ENCODE results near the gene SSTR3.

Gene SSTR3

DNA sequence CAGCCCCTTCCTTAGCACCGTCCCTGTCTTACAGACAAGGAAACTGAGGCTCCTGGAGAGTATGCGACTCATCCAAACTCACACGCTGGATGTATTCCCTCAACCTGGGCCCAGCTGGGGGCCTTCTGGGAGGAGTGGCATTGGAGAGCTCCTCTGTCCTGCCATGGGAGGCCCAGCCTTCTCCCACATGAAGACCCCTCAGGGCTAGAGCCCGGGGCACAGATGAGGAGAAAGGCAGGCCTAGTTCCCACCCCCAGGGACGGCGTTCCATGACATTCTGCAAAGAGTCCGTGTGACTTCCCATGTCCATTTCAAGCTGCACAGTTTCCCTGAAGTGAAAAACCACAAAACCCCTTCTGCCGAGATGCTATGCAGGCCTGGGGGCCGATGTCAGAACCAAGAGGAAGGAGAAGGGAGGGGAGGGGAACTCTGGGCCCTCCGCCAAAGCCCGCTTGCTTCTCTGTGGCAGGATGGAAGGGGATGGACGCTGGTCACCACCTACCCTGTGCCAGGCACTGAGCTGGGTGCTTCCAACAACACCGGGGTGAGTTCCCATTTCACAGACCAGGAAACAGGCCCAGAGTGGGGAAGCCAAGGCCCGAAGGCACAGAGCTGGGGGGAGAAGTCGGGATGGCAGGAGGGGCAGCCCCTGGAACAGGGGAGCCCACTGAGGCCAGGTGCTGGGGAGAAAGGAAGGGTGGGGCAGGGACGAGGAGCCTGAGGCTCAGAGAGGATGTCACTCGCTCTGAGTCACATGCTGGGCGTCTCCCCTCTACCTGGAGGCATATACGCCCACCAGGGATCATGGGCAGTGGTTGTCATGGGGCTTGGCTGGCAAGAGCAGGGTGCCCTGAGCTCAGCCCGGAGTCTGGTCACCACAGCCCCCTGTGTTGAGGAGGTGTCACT lies 16.1 kb upstream of the SSTR3 start:
- DNase-seq: peak; percentile 69

DNA sequence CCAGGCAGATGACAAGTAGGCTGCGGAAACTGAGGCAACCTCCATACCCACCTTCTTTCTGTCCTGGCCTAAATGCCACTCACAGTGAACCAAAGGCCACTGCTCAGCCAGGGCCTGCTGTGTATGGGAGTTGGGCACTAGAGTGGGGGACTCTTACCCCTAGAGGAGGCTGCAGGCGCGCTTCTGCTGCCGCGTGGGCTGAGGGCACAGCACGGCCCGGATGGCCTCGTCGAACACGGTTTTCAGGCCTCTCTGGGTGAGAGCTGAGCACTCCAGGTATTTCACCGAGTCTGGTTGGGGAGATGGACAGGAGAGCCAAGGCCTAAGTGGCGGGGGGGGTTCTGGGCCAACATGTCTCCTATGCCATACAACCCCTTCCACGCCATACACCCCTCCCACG lies 14.2 kb upstream of the SSTR3 start:
- no peak for DNase-seq

DNA sequence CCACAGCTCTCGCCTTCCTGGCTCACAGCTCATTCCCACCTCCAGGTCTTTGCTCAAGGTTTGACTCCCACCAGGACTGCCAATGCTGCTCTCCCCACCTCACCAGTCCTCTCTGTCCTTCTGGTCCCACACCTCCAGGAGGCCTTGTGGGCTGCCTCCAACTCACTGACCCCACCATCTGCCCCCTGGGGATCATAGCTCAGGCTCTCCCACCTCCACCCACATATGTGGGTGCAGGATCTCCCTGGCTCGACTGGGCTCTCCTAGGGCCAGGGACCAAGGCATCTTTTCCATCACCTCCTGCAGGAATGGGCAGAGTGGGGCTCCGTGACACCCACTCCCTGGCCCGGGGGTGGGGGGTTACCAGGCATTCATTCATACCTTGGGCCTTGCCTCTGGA lies 13.8 kb upstream of the SSTR3 start:
- DNase-seq: no peak

DNA sequence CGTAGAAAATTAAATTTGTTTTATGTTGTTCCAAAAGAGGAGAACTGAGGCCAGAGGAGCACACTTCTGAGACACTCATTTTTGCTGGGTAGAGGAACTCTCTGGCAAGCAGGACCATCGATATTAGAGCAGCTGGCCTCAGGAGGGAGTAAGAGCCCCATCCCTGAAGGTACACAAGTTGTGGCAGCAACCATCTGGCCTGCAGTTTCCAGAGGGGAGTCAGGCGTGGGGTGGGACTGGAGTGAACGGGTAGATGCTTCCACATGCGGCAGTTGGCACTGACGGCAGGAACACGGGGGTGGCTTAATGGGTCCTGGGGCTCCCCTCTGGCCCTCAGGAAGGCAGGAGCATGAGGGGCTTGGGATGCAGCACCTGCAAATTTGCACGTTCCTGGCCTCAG lies 13.2 kb upstream of the SSTR3 start:
- DNase-seq: no peak

- no peak for DNase-seq
Measured at GRCh38 chr22:37224757-37225420, 12.6 kb upstream of the SSTR3 start.

DNA sequence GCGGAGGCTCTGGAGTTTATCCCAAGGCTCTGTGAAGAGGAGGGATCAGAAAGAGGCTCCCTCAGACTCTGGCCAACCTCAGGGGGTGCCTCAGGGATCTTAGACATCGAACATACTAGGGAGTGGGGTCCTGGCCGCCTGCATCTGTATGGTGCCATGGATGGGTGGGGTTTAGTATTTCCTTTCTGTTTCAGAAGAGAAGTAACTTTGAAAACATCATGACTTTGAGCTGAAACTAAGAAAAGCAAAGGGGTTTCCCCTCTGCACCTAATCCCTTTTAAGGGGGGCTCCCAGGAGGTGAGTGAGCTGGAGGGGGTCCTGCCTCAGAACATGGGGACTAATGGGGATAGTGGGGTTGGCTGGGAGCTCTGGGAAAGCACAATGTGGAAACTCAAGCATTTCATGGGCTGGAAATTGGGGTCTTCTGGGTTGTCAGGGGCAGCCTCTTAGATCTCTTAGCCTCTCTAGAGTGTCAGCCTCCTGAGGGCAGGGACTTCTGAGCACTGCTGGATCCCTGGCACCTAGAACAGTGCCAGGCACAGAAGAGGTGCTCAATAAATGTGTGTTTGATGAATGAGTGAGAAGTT lies 11.8 kb upstream of the SSTR3 start:
- DNase-seq: no peak

GRCh38 chr22:37222440-37222971 lies 10.2 kb upstream of the SSTR3 start:
- peak; percentile 49 for DNase-seq

DNA sequence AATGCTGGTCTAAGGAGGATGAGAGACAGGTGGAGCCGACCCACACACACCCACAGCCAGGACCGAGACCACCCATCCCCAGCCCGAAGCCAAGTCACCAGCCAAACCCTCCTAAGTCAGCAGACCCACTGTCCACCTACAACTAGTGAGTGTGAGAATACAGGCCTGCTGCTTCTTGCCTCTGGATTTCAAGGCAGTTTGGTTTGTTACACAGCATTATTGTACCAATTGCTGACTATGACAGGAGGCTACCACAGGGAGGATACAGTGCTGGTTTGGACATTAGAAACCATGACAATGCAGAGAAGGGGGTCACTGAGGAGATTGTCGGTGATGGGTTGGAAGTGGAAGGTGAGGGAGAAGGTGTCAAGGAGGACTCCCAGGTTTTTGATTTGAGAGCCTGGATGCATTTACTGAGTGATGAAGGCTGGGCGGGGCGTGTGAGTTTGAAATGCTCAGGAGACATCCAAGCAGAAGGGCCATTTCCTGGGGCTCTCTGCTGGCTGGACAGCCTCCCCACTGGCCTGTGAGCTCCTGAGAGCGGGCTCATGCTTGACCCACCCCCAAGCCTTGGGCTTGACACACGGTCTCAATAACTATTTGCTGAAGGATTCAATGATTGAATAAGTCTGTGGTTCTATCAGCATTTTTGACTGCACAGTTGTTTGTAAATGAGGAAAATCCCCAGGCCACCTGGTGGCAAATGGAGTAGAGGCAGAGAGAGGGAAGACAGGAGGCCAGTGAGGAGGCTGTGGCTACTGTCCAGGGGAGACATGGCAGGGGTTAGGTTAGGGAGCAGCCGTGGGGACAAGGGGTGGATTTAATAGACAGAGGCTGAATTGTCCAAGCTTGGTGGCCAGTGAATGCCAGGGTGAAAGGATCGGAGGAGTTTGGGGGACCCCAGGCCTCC lies 9.4 kb upstream of the SSTR3 start:
- DNase-seq: no peak

DNA sequence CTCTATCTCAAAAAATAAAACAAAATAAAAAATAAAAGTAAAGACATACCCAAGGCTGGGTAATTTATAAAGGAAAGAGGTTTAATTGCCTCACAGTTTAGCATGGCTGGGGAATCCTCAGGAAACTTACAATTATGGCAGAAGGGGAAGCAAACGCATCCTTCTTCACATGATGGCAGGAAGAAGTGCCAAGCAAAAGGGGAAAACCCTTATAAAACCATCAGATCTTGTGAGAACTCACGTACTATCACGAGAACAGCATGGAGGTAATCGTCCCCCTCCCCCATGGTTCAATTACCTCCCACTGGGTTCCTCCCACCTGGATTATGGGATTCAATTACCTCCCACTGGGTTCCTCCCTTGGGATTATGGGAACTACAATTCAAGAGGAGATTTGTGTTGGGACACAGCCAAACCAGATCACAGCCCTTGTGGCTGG lies 8.3 kb upstream of the SSTR3 start:
- no peak for DNase-seq

DNA sequence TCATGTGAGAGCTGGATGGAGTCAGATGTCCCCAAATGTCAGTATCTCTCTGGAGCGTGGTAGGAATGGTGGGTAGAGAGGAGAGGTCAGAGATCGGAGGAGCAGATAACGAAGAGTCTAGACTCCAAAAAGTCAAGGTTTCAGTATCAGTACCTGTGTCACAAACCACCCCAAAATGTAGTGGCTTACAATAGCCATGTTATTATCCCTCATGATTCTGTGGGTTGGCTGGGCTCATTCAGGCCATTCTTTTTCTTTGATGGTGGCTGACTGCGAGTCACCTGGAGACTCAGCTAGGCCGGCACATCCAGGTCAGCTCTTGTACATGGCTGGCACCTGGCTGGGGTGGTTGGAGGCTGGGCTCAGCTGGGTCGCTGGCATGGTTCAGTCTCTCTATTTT lies 7.3 kb upstream of the SSTR3 start:
- DNase-seq: no peak

DNA sequence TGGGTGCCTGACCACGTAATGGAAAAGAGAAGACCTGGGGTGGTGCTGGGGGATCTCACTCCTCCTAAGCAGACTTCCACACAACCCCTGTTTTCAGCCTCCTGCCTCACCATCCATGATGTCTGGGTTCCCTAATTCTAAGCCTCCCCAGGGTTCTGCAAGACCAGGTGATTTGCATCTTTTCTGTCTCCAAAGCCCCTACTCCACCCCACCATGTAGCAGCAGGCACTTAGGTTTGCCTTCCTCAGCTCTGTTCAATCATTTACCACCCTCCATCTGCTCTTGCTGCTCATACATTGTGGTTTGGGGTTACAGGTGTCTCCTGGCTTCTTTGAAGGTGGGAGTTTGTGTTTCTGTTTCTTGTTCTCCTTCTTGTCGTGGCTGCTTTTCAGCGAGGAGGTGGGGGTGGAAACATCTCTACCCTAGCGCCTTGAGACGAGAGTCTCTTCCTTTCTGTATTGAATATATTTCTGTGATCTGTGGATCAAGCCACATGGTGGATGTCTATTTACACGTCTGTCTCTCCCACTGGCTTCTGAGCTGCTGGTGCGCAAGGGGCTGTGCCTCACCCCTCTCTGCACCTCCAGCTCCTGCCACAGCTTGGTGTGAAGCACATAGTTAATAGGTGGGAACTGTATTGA lies 6.6 kb upstream of the SSTR3 start:
- peak; percentile 68 for DNase-seq

- DNase-seq: no peak
Measured at GRCh38 chr22:37218399-37218770, 6.1 kb upstream of the SSTR3 start.

DNA sequence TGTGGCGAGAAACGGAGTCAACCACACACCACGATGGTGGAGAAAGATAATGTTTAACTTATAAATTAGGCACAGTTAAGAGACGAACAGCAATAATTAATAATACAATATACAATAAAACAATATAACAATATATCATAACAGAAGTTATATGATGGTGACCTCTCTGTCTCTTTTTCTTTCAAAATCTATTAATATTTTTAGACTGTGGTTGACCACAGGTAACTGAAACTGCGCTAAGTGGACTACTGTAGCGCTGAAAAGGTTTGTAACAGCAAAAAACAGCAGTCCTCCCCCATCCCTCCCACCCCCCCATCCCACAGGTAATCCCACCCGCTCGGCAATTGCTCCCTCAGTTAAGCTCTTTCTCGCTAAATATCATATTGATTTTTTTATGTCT lies 3.6 kb upstream of the SSTR3 start:
- DNase-seq: no peak

GRCh38 chr22:37214731-37215030 lies 2.4 kb upstream of the SSTR3 start:
- DNase-seq: no peak

DNA sequence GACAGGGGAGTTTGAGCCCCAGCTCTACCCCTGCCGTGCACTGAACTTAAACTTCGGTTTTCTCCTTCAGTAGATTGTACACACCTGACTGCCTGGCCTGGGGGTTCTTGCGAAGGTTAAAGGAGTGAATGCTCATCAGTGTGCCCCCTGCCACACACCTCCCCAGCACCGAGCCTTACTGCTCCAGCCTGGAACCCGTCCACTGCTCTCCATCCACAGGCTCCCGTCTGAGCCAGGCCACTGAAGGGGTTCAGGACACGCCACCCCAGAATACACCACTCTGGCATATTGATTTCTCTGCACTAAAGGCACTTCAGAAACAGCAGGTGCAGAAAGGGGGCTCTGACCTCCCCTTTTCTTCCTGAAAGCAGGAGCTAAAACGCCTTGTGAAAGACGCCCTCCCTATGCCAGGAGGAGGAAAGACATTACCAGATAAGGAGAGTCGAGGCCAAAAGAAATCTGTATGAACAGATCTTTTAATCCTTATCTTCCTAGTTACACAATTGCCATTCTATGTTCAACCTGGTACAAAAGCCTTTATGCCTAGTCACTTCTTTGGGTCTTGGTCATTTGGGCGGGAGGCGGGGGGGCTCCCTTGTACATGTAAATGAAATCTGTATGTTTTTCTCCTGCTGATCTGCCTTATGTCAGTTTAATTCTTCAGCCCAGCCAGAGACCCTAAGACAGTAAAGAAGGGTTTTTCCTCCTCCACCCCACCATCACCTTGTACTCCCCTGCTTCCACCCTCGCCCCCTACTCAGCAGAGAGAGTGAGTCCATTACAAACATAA lies 1.9 kb upstream of the SSTR3 start:
- no peak for DNase-seq

GRCh38 chr22:37213218-37213855 lies 1.1 kb upstream of the SSTR3 start:
- no peak for DNase-seq

- no peak for DNase-seq
Measured at GRCh38 chr22:37211866-37212173, 457 bp downstream of the SSTR3 start.

- DNase-seq: no peak
Measured at GRCh38 chr22:37211075-37211865, 1.0 kb downstream of the SSTR3 start.

DNA sequence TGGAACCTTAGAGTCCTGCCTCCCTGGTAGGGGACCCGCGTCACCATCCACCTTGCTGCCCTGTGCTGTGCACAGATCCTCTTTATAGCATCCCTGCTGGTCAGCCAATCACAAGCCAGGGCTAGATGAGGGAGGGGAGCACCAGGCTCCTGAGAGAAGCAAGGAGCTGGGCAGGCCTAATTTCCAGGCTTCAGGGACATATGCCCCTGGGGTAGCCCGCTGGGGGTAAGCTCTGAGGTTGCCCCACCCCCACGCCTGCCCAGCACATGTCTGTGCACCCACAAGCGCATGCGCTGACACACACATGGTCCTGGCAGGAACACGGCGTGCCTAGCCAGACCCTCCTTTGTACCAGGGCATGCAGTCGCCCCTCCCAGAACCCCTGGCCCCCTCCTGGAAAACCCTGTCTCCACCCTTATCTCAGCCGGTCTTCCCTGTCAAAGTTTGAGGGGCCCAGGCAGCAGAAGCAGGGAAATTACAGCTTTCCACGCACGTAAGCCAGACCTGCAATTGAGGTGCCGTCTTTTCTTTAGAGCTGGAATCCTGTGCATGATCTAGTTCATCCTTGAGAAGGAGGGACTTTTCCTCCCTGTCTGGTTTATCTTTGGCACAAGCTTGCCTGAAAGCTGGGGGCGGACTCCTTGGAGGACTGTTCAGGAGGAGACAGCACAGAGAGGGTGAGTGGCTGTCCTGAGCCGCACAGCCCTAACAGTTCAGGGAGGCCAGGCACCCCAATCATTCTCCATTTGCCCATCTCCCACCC lies 2.1 kb downstream of the SSTR3 start:
- DNase-seq: peak; percentile 16

Measured in activated T-cell treated with anti-CD3 and anti-CD28 coated beads, Interleukin-2, amount 50 U/mL, for 1 hour (primary cell).